Stimulated activated CD4-positive, alpha-beta T cell treated with anti-CD3 and anti-CD28 coated beads, Interleukin-1b, Interleukin-23, amount 100 ng/mL, for 4 hours (primary cell): ENCODE results near the gene NPLOC4.

ENCODE experiments used
- DNase-seq, 2 donors: peaks; one replicate each; pipeline ENCODE4 v3.0.0-alpha.2; 2020; ENCODE audit warnings: low read depth in 2 of 2

The NPLOC4 gene

DNA sequence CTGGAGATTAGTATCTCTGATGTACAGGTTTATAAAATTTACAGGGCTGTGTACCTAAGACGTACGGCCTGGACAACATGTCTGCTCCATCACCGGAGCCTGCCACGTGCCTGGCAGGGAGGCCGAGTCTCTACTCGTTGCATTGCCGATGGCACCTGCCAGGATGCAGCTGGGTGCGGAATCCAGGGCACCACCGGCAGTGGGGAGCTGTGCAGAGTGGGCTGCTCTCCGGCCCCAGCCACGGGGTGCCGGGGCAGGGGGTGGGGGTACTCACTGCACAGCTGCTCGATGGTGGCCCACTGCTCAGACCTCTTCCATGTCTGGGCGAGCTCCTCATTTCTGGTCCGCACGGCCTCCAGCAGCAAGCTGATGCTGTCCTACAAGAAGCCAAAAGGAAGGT, 71.7 kb downstream of the NPLOC4 start:
- no peak for DNase-seq

GRCh38 chr17:81564778-81565177, 72.1 kb downstream of the NPLOC4 start:
- no peak for DNase-seq

- DNase-seq, result no peak
Observed at GRCh38 chr17:81563861-81564586, 72.9 kb downstream of the NPLOC4 start.

- DNase-seq, result no peak
Observed at GRCh38 chr17:81561494-81561885, 75.4 kb downstream of the NPLOC4 start.

GRCh38 chr17:81558941-81559806, 77.7 kb downstream of the NPLOC4 start:
- DNase-seq, result no peak

- no peak for DNase-seq
Observed at GRCh38 chr17:81558115-81558468, 78.8 kb downstream of the NPLOC4 start.

- no peak for DNase-seq
Observed at GRCh38 chr17:81557276-81558114, 79.4 kb downstream of the NPLOC4 start.

DNA sequence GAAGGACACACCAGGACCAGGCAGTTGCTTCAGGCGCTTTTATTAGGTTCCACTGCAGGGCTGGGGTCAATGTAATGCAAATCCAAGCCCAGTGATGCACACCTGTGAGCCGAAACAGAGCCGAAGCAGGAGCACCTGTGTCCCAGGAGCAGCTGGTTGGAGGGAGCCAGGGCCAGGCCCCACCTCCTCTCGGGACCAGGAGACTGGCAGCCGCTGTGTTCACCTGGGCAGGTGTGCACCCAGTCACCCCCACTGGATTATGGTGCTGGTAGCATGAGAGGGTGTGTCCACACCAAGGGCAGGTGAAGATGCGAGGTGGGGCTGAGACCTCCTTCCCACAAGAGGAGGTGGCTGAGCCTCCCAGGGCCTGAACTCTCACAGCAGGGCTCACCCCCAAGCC, 80.0 kb downstream of the NPLOC4 start:
- DNase-seq, result no peak

GRCh38 chr17:81556175-81556691, 80.7 kb downstream of the NPLOC4 start:
- DNase-seq, result no peak

- DNase-seq, result no peak
Observed at GRCh38 chr17:81553616-81554181, 83.2 kb downstream of the NPLOC4 start.

- DNase-seq, result peak; percentile 65 to 67
Observed at GRCh38 chr17:81553018-81553615, 83.8 kb downstream of the NPLOC4 start.

GRCh38 chr17:81552244-81553017, 84.5 kb downstream of the NPLOC4 start, which contains the start of gene FAAP100:
FAAP100 (minus strand) TSS chr17:81552353; CDS start chr17:81552330, 23 bp downstream.
- peak; percentile 71 to 80 for DNase-seq

GRCh38 chr17:81551458-81552243, 85.3 kb downstream of the NPLOC4 start:
- peak in 1 of 2 donors; percentile 16 for DNase-seq

GRCh38 chr17:81550830-81551457, 86.0 kb downstream of the NPLOC4 start:
- no peak for DNase-seq

DNA sequence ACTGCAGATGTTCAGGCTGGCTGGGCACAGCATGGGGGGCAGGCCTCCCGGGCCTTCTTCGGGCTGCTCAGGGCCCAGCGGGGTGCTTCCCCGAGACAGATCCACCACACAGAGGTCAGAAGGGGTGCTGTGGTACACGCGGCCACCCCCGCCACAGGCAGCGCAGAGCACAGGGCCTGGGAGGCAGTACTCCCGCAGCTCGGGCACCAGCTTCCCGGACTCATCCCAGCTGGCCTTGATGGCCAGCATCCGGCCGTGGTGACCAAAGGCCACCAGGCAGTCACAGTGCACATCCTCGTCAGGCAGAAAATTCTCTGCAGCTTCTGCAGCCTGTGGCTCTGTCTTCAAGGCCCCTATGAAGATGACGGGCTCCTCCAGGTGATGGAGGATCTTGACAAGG, 86.6 kb downstream of the NPLOC4 start:
- DNase-seq, result no peak

DNA sequence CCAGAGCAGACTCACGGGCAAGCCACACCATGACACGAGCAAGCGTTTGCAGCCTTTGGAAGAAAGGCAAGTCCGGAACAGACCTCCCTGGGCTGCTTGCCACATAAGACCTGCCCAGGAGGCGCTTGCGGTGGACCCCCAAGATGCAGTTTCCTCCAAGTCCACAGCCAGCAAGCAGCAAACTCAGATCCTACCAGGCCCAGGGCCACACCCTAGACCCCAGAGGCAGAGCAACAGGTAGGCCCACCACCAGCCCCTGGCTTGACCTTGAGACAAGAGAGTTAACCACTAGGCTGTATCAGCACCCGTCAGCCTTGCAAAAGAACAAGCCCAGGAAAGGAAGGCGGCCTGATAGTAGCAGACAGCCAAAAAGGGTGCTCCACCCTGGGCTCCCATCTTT, 87.1 kb downstream of the NPLOC4 start:
- DNase-seq, result no peak

DNA sequence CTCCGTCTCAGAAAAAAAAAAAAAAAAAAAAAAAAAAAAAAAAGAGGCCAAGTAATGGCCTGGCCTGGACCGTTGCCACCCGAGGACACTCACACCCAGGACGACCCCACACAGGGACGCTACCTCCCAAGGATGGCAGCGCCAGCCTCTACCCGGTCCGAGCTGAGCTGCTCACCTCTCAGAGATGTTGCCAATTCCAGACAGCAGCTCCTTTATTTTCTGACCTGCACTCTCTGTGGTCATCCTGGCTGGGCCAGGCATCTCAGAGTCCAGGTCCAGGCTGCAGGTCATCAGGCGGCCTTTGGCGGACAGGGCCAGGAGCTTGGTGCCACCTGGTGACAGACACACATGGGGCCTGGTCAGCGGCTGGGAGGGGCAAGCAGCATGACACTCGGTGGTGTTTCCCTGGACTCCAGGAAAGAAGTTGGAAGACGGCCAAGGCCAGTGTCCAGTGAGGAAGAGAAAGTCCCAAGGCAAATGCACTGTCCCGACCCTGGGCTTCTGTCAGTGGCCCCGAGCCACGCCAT, 87.8 kb downstream of the NPLOC4 start:
- DNase-seq, result no peak

DNA sequence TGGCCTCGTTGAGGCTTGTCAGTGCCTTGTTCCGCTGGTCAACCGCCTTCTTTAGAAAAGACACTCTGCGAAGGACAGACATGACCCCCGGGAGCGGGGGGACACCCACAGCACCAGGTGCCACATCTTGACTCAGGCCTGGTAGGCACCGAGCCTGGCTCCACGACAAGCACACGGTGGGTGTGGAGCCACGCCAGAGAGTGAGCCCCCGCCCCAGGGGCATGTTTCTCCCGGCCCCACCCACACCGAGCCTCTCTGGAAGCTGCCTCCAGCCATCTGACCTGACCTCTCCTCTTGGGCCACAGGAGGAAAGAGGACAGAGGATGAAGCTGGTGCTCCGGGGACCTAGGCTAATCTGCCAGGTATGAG, 89.3 kb downstream of the NPLOC4 start:
- no peak for DNase-seq
